ENCODE results near the gene TMEM61. TPM values are rescaled to one million over a fixed set of nuclear protein-coding genes. Genes with fewer than 3 reads are reported as not detected.
A peak's percentile ranks its signal among the peaks of the same experiment; 100 is the strongest.

The TMEM61 gene
- total RNA-seq, 1 donor from 2014 or later = not detected

DNA sequence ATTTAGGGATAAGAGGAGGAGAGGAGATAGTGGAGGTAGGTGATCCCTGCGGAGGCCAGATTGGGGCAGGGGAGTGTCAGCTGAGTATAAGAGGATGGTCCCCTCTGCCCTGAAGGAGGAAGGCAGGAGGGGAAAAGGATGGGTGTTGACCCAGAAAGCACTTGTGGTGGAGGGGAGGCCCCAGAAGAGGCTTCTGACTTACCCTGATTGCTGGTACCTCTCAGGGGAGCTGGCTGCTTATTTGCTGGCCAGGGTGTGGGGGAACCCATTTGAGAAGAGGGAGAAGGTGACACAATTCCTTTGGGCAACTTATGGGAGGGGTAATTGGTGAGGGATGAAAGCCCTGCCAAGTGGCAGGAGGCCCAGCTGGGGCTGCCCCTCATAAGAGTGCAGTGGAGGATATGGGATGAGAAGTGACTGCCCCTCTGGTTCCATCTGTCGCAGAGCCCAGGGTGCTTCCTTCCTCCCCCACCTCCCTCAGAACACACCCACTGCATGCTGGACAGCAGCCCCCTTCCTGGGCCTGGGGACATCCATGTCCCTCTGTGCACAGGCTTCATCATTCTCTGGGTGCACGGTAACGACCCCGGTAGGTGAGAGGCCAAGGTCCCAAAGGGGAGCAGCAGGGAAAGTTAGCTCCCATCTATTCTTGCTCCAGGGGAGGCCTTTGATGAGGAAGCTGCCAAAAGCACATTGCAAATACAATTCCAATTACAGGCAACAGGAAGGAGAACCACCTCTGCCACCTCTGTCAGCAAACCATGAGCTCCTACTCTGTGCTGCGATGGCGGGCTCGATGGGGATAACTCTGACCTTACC lies 57.5 kb downstream of the TMEM61 start:
- Mint-ChIP-seq H3K4me3 (ENCODE audit: unreplicated experiment) (no peak overlapping the region), H3K27ac (ENCODE audit: unreplicated experiment) (peak overlapping the region; percentile 37), H3K4me1 (ENCODE audit: low read depth, unreplicated experiment) (peaks cover 2% of the 10 kb centered on the region), H3K27me3 (ENCODE audit: low read depth, unreplicated experiment) (peaks cover 72% of the 10 kb centered on the region), H3K9me3 (ENCODE audit: unreplicated experiment) (no peaks in the 10 kb centered on the region), H3K36me3 (ENCODE audit: low read depth, unreplicated experiment) (peaks cover 6% of the 10 kb centered on the region)
- TF ChIP-seq, protein P1, sequence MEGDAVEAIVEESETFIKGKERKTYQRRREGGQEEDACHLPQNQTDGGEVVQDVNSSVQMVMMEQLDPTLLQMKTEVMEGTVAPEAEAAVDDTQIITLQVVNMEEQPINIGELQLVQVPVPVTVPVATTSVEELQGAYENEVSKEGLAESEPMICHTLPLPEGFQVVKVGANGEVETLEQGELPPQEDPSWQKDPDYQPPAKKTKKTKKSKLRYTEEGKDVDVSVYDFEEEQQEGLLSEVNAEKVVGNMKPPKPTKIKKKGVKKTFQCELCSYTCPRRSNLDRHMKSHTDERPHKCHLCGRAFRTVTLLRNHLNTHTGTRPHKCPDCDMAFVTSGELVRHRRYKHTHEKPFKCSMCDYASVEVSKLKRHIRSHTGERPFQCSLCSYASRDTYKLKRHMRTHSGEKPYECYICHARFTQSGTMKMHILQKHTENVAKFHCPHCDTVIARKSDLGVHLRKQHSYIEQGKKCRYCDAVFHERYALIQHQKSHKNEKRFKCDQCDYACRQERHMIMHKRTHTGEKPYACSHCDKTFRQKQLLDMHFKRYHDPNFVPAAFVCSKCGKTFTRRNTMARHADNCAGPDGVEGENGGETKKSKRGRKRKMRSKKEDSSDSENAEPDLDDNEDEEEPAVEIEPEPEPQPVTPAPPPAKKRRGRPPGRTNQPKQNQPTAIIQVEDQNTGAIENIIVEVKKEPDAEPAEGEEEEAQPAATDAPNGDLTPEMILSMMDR (IDR thresholded peaks at IDR 0.05; ENCODE audit: insufficient read depth, low read depth, low read length) = no peak
- no peak for TF ChIP-seq EZH2 (IDR thresholded peaks at IDR 0.05; ENCODE audit: insufficient read depth, low read length)
- Histone ChIP-seq H4K20me1 (ENCODE audit: insufficient read depth, low read length) (no peaks in the 10 kb centered on the region), H3K9me3 (ENCODE audit: insufficient read depth, low read depth, low read length) (no peaks in the 10 kb centered on the region), H3K4me1 (ENCODE audit: insufficient read depth, low read length) (peaks cover 10% of the 10 kb centered on the region), H3K4me3 (ENCODE audit: insufficient read depth, low read depth, low read length) (no peak overlapping the region), H2AFZ (ENCODE audit: low read depth, low read length) (no peak overlapping the region), H3K79me2 (ENCODE audit: insufficient read depth, low read length) (no peaks in the 10 kb centered on the region), H3K9ac (ENCODE audit: low read length) (no peak overlapping the region), H3K27ac (ENCODE audit: low read depth, low read length) (no peak overlapping the region), H3K36me3 (ENCODE audit: insufficient read depth, low read length) (no peaks in the 10 kb centered on the region), H3K27me3 (ENCODE audit: insufficient read depth, low read length) (peaks cover 89% of the 10 kb centered on the region), H3K4me2 (ENCODE audit: low read length) (no peak overlapping the region)
- FAIRE-seq = no peak
- no peak for DNase-seq (ENCODE audit: low read depth)

DNA sequence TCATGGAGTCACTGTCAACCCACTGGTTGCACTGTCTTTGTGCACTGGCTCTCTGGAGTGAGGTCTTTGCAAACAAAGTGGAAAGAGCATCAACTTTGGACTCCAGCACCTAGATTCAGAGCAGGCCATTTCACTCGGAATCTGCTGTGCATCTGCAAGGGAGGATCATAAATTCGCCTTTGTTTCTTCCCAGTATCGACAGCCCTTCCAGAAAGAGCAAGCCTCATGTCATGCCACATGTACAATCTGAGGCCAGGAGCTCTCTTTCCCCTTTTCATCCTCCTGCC lies 58.1 kb downstream of the TMEM61 start:
- Histone ChIP-seq H4K20me1 (ENCODE audit: insufficient read depth, low read length) (no peaks in the 10 kb centered on the region), H2AFZ (ENCODE audit: low read depth, low read length) (no peak overlapping the region), H3K9ac (ENCODE audit: low read length) (no peak overlapping the region), H3K27me3 (ENCODE audit: insufficient read depth, low read length) (peaks cover 88% of the 10 kb centered on the region), H3K27ac (ENCODE audit: low read depth, low read length) (no peak overlapping the region), H3K4me2 (ENCODE audit: low read length) (no peak overlapping the region), H3K4me1 (ENCODE audit: insufficient read depth, low read length) (peaks cover 10% of the 10 kb centered on the region), H3K4me3 (ENCODE audit: insufficient read depth, low read depth, low read length) (no peak overlapping the region), H3K9me3 (ENCODE audit: insufficient read depth, low read depth, low read length) (no peaks in the 10 kb centered on the region), H3K36me3 (ENCODE audit: insufficient read depth, low read length) (no peaks in the 10 kb centered on the region), H3K79me2 (ENCODE audit: insufficient read depth, low read length) (no peaks in the 10 kb centered on the region)
- H3K27me3 Mint-ChIP-seq (ENCODE audit: low read depth, unreplicated experiment) = peaks cover 68% of the 10 kb centered on the region
- H3K4me1 Mint-ChIP-seq (ENCODE audit: low read depth, unreplicated experiment) = peaks cover 2% of the 10 kb centered on the region
- DNase-seq (ENCODE audit: low read depth) (no peak), FAIRE-seq (no peak)
- TF ChIP-seq, protein P1 (IDR thresholded peaks at IDR 0.05; ENCODE audit: insufficient read depth, low read depth, low read length) = no peak
- TF ChIP-seq EZH2 (IDR thresholded peaks at IDR 0.05; ENCODE audit: insufficient read depth, low read length) = no peak
- peaks cover 2% of the 10 kb centered on the region for H3K36me3 Mint-ChIP-seq (ENCODE audit: low read depth, unreplicated experiment)
- no peak overlapping the region for H3K27ac Mint-ChIP-seq (ENCODE audit: unreplicated experiment)
- no peak overlapping the region for H3K4me3 Mint-ChIP-seq (ENCODE audit: unreplicated experiment)
- H3K9me3 Mint-ChIP-seq (ENCODE audit: unreplicated experiment) = no peaks in the 10 kb centered on the region

DNA sequence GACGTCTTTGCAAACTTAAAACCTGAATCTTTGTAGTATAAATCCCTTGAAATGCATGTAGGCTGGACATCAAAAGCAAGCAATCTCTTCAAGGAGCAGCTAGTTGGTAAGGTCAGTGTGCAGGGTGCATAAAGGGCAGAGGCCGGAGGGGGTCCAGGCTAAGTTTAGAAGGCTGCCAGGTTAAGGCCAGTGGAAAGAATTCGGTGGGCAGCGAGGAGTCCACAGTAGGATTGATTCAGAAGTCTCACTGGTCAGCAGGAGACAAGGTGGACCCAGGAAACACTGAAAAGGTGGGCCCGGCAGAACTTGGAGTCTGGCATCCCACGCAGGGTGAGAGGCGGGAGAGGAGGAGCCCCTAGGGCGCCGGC lies 58.5 kb downstream of the TMEM61 start:
- peak overlapping the region; percentile 5 for H3K4me3 ChIP-seq (ENCODE audit: insufficient read depth, low read depth, low read length)
- H3K4me1 ChIP-seq (ENCODE audit: insufficient read depth, low read length) = peaks cover 10% of the 10 kb centered on the region
- Mint-ChIP-seq H3K4me1 (ENCODE audit: low read depth, unreplicated experiment) (peaks cover 2% of the 10 kb centered on the region), H3K9me3 (ENCODE audit: unreplicated experiment) (no peaks in the 10 kb centered on the region), H3K4me3 (ENCODE audit: unreplicated experiment) (peak overlapping the region; percentile 47), H3K27ac (ENCODE audit: unreplicated experiment) (no peak overlapping the region), H3K36me3 (ENCODE audit: low read depth, unreplicated experiment) (peaks cover 2% of the 10 kb centered on the region), H3K27me3 (ENCODE audit: low read depth, unreplicated experiment) (peaks cover 70% of the 10 kb centered on the region)
- DNase-seq (ENCODE audit: low read depth) (no peak), FAIRE-seq (no peak)
- no peak for TF ChIP-seq EZH2 (IDR thresholded peaks at IDR 0.05; ENCODE audit: insufficient read depth, low read length)
- TF ChIP-seq, protein P1 (IDR thresholded peaks at IDR 0.05; ENCODE audit: insufficient read depth, low read depth, low read length) = no peak
- peaks cover 84% of the 10 kb centered on the region for H3K27me3 ChIP-seq (ENCODE audit: insufficient read depth, low read length)
- no peak overlapping the region for H3K9ac ChIP-seq (ENCODE audit: low read length)
- no peaks in the 10 kb centered on the region for H4K20me1 ChIP-seq (ENCODE audit: insufficient read depth, low read length)
- H3K9me3 ChIP-seq (ENCODE audit: insufficient read depth, low read depth, low read length) = no peaks in the 10 kb centered on the region
- H3K36me3 ChIP-seq (ENCODE audit: insufficient read depth, low read length) = no peaks in the 10 kb centered on the region
- no peak overlapping the region for H3K27ac ChIP-seq (ENCODE audit: low read depth, low read length)
- H3K79me2 ChIP-seq (ENCODE audit: insufficient read depth, low read length) = no peaks in the 10 kb centered on the region
- no peak overlapping the region for H2AFZ ChIP-seq (ENCODE audit: low read depth, low read length)
- peak overlapping the region; percentile 81 for H3K4me2 ChIP-seq (ENCODE audit: low read length)
